MM.1S (cell line): ENCODE results near the gene GPR75.

Experiments
- CTCF ChIP-seq: fragments of 300-600 bp; sonication (generic); IDR thresholded peaks from 2 replicates; pipeline ENCODE4 v1.5.1; 2016; ENCODE audit warnings: antibody characterized with exemption, low read length, mixed read lengths
- EZH2 ChIP-seq: fragments of 300-600 bp; sonication (generic); optimal IDR thresholded peaks from 2 replicates; pipeline ENCODE3; 2017; ENCODE audit warnings: low read depth, mild to moderate bottlenecking, antibody characterized with exemption, low read length, mixed read lengths
- EZH2phosphoT487 ChIP-seq: fragments of 300-600 bp; sonication (generic); IDR thresholded peaks from 2 replicates; pipeline ENCODE4 v1.6.1; 2018; ENCODE audit warnings: antibody characterized with exemption, low read length

- TF ChIP-seq CTCF (no peak), EZH2 (no peak), EZH2phosphoT487 (no peak)
Observed at GRCh38 chr2:53880756-53881155, 21.0 kb upstream of the GPR75 start.
